AG10803 (cell line): ENCODE results near the gene FLNB.

Experiments
- DNase-seq: peaks from one replicate; pipeline ENCODE4 v3.0.0; 2010; ENCODE audit warnings: low read depth
- H3K4me3 ChIP-seq: 2 replicates; pipeline ENCODE4 v1.5.1; 2011; ENCODE audit warnings: mild to moderate bottlenecking, low read length, control low read depth
- TF ChIP-seq, protein P1 (sequence below): conservative IDR thresholded peaks from 2 replicates; pipeline ENCODE4 v1.5.1; 2011; ENCODE audit warnings: mild to moderate bottlenecking, low read length, control low read depth, inconsistent platforms

The FLNB gene

DNA sequence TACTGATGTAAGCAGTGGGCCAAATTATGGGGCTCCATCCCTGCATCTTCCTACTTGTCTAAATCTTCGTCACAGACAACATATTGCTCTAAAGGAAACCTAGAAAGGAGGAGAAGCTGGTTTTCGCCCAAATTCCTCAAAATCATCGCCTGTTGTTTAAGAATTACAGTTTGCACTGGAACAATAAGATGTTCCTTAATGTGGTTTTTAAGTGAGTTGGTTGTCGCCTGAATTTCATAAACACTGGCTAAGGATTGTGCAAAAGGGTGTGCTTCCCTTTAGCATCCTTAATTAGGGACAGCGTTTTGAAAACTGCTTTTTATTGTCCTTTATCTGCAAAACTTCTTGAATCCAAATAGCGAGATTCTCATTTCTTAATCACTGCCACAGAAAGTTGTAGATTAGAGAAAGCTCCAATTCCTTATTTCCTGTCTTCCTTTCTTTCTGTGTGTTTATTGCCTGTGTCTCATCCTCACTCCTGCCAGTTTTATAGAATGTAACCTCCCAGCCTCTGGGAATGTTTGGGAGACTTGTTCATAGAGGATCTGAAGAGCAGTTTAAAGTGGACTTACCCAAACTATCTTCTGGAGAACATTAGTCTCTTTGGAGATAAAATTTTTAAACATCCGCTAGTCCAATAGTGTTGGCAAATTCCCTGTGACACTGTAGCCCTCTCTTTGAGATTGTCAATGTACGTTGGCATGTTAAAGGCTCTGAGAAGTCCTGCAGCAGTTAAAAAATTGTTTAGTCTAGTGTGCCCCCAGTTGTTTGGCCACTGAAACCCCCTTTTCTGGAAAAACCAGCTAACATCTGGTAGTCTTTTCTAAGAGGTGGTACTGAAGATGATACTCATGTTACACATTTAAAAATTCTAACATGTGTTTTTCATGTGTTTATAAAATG lies 50.4 kb downstream of the FLNB start:
- no peak overlapping the region for H3K4me3 ChIP-seq
- TF ChIP-seq, protein P1, sequence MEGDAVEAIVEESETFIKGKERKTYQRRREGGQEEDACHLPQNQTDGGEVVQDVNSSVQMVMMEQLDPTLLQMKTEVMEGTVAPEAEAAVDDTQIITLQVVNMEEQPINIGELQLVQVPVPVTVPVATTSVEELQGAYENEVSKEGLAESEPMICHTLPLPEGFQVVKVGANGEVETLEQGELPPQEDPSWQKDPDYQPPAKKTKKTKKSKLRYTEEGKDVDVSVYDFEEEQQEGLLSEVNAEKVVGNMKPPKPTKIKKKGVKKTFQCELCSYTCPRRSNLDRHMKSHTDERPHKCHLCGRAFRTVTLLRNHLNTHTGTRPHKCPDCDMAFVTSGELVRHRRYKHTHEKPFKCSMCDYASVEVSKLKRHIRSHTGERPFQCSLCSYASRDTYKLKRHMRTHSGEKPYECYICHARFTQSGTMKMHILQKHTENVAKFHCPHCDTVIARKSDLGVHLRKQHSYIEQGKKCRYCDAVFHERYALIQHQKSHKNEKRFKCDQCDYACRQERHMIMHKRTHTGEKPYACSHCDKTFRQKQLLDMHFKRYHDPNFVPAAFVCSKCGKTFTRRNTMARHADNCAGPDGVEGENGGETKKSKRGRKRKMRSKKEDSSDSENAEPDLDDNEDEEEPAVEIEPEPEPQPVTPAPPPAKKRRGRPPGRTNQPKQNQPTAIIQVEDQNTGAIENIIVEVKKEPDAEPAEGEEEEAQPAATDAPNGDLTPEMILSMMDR: no peak
- peak; percentile 91 for DNase-seq

DNA sequence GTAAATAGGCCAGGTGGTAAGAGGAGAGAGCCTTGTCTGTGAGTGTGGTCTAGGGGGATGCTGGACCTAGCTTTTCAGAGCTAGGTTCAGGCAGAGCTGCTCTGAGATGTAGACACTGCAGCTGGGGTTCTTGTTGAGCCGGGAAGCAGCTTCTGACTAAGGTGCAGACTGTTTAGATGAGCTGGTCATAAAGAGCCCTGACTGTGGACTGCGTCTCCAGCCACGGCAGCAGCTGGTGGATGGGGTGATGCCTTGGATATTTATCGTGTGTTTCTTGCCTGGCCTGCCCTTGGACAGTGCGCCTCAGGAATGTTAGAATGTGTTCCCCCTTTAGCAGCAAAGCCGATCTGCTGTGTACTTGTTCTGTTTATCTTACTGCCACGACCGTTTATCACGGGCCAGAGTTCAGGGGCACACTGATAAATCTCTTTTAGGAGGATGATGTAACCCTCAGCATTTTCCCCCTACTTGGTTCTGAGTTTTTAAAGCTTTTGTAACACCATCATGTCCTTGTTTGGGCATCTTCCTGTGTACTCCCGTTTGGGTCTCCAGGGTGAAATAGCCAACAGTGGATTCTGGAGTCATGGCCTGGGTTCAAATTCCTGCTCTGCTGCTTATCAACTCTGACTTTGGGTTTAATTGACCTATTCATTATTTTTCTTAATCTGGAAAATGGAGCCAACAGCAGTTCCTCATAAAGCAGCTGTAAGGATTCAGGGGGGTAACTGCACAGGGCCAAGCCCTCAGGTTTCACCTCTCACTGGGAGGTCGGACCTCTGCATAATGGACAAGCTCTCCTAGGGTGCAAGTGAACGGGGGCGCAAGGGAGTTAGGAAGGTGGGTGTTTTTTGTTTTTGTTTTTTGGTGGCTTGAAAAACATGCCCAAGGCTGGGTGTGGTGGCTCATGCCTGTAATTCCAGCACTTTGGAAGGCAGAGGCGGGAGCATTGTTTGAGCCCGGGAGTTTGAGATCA lies 51.4 kb downstream of the FLNB start:
- DNase-seq: peak; percentile 94
- TF ChIP-seq, protein P1: no peak
- peak overlapping the region; percentile 12 for H3K4me3 ChIP-seq

DNA sequence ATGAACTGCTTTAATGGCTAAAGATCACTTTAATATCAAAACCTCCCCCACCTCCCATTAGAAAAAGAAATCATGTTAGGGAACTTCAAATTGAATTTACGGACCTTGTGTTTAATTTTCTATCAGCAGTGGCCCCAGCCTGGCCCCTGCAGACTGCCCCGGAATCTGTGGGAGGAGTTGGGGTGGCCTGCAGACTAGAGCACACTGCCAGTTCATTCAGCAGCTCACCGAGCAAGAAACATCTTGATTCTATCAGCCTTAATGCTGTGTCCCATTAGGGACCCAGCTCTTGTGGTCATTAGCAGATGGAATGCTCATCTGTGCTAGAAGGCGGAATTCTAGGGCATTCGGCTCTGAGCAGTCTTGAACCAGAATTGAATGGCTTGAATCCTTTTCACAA lies 54.2 kb downstream of the FLNB start:
- no peak overlapping the region for H3K4me3 ChIP-seq
- TF ChIP-seq, protein P1: no peak
- DNase-seq: peak; percentile 86

DNA sequence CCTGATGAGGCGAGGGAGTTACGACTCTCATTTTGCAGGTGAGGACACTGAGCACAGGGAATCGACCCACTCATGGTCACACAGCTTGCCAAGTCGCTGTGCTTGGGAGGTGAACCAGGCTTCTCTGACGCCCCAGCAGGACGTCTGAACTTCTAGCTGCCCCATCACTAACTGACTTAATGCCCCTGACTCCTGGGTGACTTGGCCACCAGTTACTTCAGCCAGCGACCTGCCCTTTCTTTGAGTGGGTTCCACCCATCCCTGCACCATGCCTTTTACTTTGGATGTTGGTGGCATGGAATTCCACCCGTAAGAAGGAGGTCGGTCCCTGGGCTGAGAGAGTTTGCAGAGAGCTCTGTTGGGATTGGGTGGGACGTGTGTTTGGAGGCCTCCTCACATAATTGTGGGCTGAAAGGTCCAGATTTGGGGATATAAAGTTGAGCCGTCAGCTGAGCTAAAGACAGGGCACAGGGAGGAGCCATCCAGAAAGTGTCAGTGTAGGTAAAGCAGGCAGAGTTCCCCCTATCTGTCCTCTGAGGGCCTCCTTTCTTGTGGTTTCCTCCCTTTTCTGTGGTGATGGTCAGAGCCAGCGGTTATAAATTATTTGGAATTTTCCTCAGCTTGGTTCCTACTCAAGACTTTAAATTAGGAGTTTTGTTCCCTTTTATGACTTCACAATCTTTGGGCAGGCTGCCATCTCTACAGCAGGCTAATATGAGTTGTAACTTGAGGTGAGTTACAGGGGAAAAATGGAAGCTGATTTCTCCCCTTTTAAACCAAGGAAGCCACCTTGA lies 55.0 kb downstream of the FLNB start:
- peak; percentile 86 for DNase-seq
- no peak overlapping the region for H3K4me3 ChIP-seq
- TF ChIP-seq, protein P1: no peak

DNA sequence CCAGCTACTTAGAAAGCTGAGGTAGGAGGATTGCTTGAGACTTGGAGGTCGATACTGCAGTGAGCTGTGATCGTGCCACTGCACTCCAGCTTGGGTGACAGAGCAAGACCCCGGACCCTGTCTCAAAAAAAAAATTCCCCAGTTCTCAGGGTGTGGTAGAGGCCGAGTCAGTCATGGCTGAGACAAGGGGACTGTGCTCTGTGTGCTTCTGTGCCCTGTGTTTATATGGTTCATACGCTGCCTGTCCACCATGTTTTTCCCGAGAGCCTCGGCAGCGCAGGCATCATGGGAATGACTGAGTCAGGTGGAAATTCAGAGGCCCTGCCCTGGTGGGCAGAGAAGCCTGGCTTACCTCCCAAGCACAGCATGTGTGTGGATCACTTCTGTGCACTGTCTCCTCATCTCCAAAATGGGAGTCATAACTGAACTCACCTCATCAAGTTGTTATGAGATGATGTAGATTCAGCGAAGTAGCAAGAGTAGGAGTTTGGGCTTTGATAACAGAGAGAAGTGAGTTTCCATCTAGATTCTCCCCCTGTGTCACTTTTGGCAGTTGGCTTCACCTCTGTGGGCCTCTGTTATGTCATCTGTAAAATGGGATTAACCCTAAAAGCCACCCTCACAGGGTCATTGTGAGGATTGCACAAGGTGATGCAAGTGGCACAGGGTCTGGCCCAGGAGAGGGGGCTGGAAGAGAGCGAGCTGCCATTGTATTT lies 56.9 kb downstream of the FLNB start:
- no peak for DNase-seq
- TF ChIP-seq, protein P1: no peak
- no peak overlapping the region for H3K4me3 ChIP-seq

DNA sequence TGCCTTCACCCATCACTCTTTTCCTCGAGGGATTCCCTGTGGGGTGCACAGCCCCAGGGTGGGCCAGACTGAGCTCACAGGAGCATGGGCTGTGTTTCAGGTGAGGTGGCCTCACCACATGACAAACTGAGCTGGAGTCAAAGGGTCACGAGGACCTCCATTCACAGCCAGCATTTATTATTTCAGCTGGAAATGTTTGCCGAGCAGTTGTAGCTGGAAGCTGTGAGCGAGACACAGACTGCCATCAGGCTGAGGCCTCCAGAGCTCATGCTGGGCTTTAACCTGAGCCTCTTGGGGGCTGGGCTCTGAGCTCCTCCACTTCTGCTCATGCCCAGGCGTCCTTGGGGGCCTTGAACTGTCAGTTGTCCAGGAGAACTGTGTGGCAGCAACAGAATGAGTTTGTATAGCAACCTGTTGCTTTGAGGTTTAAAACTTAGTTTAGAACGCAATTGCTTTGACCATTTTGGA lies 57.5 kb downstream of the FLNB start:
- no peak overlapping the region for H3K4me3 ChIP-seq
- TF ChIP-seq, protein P1: no peak
- DNase-seq: no peak
